Suprapubic skin (tissue), 4 donors: ENCODE data around the gene SPRED3. TPM values are rescaled to one million over a fixed set of nuclear protein-coding genes. Genes with fewer than 3 reads are reported as not detected.
A peak's percentile ranks its signal among the peaks of the same experiment; 100 is the strongest.

Experiments
- DNase-seq, 2 donors: peaks; one replicate each; pipeline ENCODE4 v3.0.0-alpha.2; 2019; ENCODE audit warnings: low spot score in 2 of 2
- H3K27ac ChIP-seq: fragments of 200-600 bp; sonication (generic); one replicate; pipeline ENCODE4 v1.5.1; 2019
- H3K27me3 ChIP-seq: fragments of 200-600 bp; sonication (generic); one replicate; pipeline ENCODE4 v1.5.1; 2019
- H3K36me3 ChIP-seq: fragments of 200-600 bp; sonication (generic); one replicate; pipeline ENCODE4 v1.5.1; 2019
- H3K4me1 ChIP-seq: fragments of 200-600 bp; sonication (generic); one replicate; pipeline ENCODE4 v1.5.1; 2019
- H3K4me3 ChIP-seq: fragments of 200-600 bp; sonication (generic); one replicate; pipeline ENCODE4 v1.5.1; 2019; ENCODE audit warnings: mild to moderate bottlenecking
- H3K9me3 ChIP-seq: fragments of 200-600 bp; sonication (generic); one replicate; pipeline ENCODE4 v1.5.1; 2019
- CTCF ChIP-seq, 2 donors: fragments of 200-600 bp in 1 of 2; fragments of 450-650 bp in 1 of 2; sonication (generic) in 1 of 2; IDR thresholded peaks; one replicate each; pipeline ENCODE4 v1.5.1; 2016 to 2019; ENCODE audit warnings: antibody characterized with exemption in 2 of 2, mild to moderate bottlenecking in 1 of 2, moderate library complexity in 1 of 2
- EP300 ChIP-seq: sonication (generic); formaldehyde crosslinking; IDR thresholded peaks from one replicate; pipeline ENCODE4 v1.6.1; 2017; ENCODE audit warnings: antibody characterized with exemption
- POLR2A ChIP-seq, 2 donors: fragments of 450-650 bp; IDR thresholded peaks; one replicate each; pipeline ENCODE4 v1.6.1; 2017; ENCODE audit warnings: antibody characterized with exemption in 2 of 2, mild to moderate bottlenecking in 2 of 2, moderate library complexity in 2 of 2
- POLR2AphosphoS5 ChIP-seq, 3 donors: sonication (generic); formaldehyde crosslinking; IDR thresholded peaks; one replicate each; pipeline ENCODE4 v1.6.1; 2017; ENCODE audit warnings: antibody characterized with exemption in 3 of 3
- WGBS: methylation state at CpG from one replicate; pipeline ENCODE4 v1.1.5; 2018; 5-methylcytosine and 5-hydroxymethylcytosine counted together
- total RNA-seq, 4 donors: library from RNA; depleted of rRNA; stranded (reverse); fragments of >200 nt; gene quantifications; one replicate each; pipeline ENCODE4 v1.1.0, GENCODE V29; 2016

Gene SPRED3
- total RNA-seq, 4 donors from 2014 or later: 0.44 to 3.5 (median 1.2) TPM

GRCh38 chr19:38412491-38412890 is 24.0 kb downstream of the SPRED3 start:
- DNase-seq: no peak
- WGBS: 87% methylated on average over 5 of the region's 8 CpGs
- Histone ChIP-seq H3K36me3 (peaks cover 12% of the 10 kb centered on the region), H3K4me1 (peaks cover 3% of the 10 kb centered on the region), H3K4me3 (no peak overlapping the region), H3K9me3 (no peaks in the 10 kb centered on the region), H3K27me3 (no peaks in the 10 kb centered on the region), H3K27ac (no peak overlapping the region)
- TF ChIP-seq POLR2AphosphoS5 (IDR thresholded peaks at IDR 0.05): no peak
- TF ChIP-seq CTCF (IDR thresholded peaks at IDR 0.05): no peak
- TF ChIP-seq POLR2A (IDR thresholded peaks at IDR 0.05): no peak
- no peak for TF ChIP-seq EP300

GRCh38 chr19:38412961-38413360 is 24.5 kb downstream of the SPRED3 start:
- Histone ChIP-seq H3K27me3 (no peaks in the 10 kb centered on the region), H3K4me1 (peaks cover 8% of the 10 kb centered on the region), H3K36me3 (peaks cover 12% of the 10 kb centered on the region), H3K27ac (no peak overlapping the region), H3K4me3 (no peak overlapping the region), H3K9me3 (no peaks in the 10 kb centered on the region)
- no peak for TF ChIP-seq EP300
- no peak for TF ChIP-seq CTCF (IDR thresholded peaks at IDR 0.05)
- TF ChIP-seq POLR2A (IDR thresholded peaks at IDR 0.05): no peak
- no peak for TF ChIP-seq POLR2AphosphoS5 (IDR thresholded peaks at IDR 0.05)
- 80% methylated on average over 11 of the region's 11 CpGs for WGBS
- no peak for DNase-seq

GRCh38 chr19:38413416-38413815 is 24.9 kb downstream of the SPRED3 start:
- Histone ChIP-seq H3K4me1 (peaks cover 12% of the 10 kb centered on the region), H3K27ac (no peak overlapping the region), H3K36me3 (peaks cover 7% of the 10 kb centered on the region), H3K27me3 (no peaks in the 10 kb centered on the region), H3K4me3 (no peak overlapping the region), H3K9me3 (no peaks in the 10 kb centered on the region)
- WGBS: 83% methylated on average over 6 of the region's 6 CpGs
- DNase-seq: no peak
- TF ChIP-seq POLR2A (IDR thresholded peaks at IDR 0.05): no peak
- TF ChIP-seq EP300: no peak
- TF ChIP-seq CTCF (IDR thresholded peaks at IDR 0.05): no peak
- TF ChIP-seq POLR2AphosphoS5 (IDR thresholded peaks at IDR 0.05): no peak

- Histone ChIP-seq H3K36me3 (no peaks in the 10 kb centered on the region), H3K9me3 (no peaks in the 10 kb centered on the region), H3K4me1 (peaks cover 15% of the 10 kb centered on the region), H3K4me3 (peak overlapping the region; percentile 44), H3K27me3 (peaks cover 6% of the 10 kb centered on the region), H3K27ac (no peak overlapping the region)
- 67% methylated on average over 8 of the region's 8 CpGs for WGBS
- DNase-seq: no peak
- no peak for TF ChIP-seq POLR2A (IDR thresholded peaks at IDR 0.05)
- no peak for TF ChIP-seq POLR2AphosphoS5 (IDR thresholded peaks at IDR 0.05)
- no peak for TF ChIP-seq CTCF (IDR thresholded peaks at IDR 0.05)
- no peak for TF ChIP-seq EP300
These were observed 28.6 kb downstream of the SPRED3 start for GRCh38 chr19:38417146-38417543.

- Histone ChIP-seq H3K36me3 (no peaks in the 10 kb centered on the region), H3K4me3 (peak overlapping the region; percentile 44), H3K9me3 (no peaks in the 10 kb centered on the region), H3K4me1 (peaks cover 15% of the 10 kb centered on the region), H3K27me3 (peaks cover 7% of the 10 kb centered on the region), H3K27ac (no peak overlapping the region)
- 4% methylated on average over 37 of the region's 49 CpGs for WGBS
- TF ChIP-seq CTCF (IDR thresholded peaks at IDR 0.05): no peak
- DNase-seq: peak in 1 of 2 donors; percentile 74
These were observed 29.3 kb downstream of the SPRED3 start for GRCh38 chr19:38417544-38418506.
